HG03457 (cell line): ENCODE data around the gene FAM171A2.
"Not testable (repeated sequence)": the region's sequence is repeated elsewhere in the genome, so short reads cannot be mapped to it uniquely, and the experiment has no call there.

ENCODE experiments used
- ATAC-seq: cut with Tn5 transposase; IDR thresholded peaks from one replicate; pipeline ENCODE4 v1.9.1; 2021; ENCODE audit warnings: moderate number of reproducible peaks; ENCODE audit not compliant: unreplicated experiment

Gene FAM171A2

GRCh38 chr17:44384281-44384822, 20.7 kb upstream of the FAM171A2 start:
- ATAC-seq: no peak

DNA sequence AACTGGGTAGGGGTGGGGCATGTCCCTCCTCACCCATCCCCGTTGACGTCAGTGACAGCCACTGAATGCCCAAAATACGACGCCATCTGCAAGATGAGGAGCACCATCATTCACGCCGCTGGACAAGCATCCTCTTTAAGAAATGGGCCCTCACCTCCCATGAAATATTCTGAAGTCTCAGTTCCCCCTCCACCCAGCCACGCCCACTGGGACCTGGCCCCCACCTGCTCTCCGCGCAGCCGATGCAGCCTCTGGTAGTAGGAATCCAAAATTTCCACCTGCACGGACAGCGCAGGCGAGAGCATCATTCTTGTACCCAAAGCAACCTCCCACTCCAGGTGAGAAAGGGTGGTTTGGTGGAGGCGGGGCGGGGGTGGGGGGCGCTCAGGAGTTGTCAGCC, 20.2 kb upstream of the FAM171A2 start:
- no peak for ATAC-seq

- ATAC-seq: no peak
Observed at GRCh38 chr17:44383363-44383762, 19.7 kb upstream of the FAM171A2 start.

GRCh38 chr17:44382917-44383316, 19.3 kb upstream of the FAM171A2 start:
- ATAC-seq: no peak

- no peak for ATAC-seq
Observed at GRCh38 chr17:44381810-44382305, 18.2 kb upstream of the FAM171A2 start.

GRCh38 chr17:44380767-44381166, 17.1 kb upstream of the FAM171A2 start:
- no peak for ATAC-seq

- no peak for ATAC-seq
Observed at GRCh38 chr17:44379887-44380286, 16.2 kb upstream of the FAM171A2 start.

- ATAC-seq: no peak
Observed at GRCh38 chr17:44378171-44378705, 14.6 kb upstream of the FAM171A2 start.

DNA sequence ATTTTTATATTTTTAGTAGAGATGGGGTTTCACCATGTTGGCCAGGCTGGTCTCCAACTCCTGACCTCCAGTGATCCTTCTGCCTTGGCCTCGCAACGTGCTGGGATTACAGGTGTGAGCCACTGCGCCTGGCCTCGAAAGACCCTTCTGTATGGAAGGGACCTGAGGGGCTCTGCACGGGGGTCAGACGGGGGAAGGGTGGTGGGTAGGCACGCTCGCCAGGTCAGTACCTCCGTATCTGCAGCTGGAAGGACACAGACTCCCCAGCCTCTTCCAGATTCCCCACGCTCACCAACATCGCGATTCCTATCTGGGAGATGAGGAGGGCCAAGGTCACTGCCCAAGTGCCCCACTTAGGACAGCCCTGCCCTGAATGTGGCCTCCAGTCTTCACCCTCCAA, 13.1 kb upstream of the FAM171A2 start:
- no peak for ATAC-seq

- ATAC-seq: no peak
Observed at GRCh38 chr17:44376124-44376523, 12.5 kb upstream of the FAM171A2 start.

DNA sequence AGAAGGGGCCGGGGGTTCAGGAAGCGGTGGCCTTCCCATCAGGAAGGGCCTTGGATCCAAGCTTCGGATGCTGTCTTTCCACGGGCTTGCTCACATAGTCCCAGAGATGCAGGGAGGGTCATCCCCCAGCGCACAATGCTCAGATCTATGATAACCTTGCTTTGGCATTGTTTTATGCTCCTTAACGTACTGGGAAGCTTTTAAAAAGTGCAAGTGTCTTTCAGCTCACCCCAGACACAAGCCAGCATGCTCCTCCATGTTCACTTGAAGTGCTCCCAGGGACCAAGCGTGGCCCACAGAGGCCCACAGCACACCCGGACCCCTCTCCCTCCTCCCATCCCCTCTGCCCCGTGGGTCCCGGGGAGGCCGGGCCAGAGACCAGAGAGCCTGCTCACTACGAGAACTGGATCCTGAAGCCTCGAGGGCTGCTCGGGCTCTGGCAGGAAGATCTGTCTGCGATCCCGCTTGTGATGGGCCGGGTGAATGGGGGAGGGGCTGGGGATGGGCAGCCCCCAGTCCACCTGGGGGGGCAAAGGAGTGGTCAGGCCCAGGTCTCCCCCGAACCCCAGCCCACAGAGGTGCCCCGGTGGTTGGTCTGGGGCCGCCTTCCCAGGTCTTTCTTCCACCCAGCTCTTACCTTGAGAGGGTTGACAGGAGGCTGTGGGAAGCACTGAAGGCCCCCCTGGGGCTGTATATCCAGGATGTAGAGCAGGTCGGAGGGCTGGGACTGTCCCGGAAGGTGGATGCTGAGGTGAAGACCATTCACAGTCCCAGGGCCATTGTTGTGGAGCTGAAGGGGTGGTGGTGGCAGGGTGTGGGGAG, 11.8 kb upstream of the FAM171A2 start:
- no peak for ATAC-seq

DNA sequence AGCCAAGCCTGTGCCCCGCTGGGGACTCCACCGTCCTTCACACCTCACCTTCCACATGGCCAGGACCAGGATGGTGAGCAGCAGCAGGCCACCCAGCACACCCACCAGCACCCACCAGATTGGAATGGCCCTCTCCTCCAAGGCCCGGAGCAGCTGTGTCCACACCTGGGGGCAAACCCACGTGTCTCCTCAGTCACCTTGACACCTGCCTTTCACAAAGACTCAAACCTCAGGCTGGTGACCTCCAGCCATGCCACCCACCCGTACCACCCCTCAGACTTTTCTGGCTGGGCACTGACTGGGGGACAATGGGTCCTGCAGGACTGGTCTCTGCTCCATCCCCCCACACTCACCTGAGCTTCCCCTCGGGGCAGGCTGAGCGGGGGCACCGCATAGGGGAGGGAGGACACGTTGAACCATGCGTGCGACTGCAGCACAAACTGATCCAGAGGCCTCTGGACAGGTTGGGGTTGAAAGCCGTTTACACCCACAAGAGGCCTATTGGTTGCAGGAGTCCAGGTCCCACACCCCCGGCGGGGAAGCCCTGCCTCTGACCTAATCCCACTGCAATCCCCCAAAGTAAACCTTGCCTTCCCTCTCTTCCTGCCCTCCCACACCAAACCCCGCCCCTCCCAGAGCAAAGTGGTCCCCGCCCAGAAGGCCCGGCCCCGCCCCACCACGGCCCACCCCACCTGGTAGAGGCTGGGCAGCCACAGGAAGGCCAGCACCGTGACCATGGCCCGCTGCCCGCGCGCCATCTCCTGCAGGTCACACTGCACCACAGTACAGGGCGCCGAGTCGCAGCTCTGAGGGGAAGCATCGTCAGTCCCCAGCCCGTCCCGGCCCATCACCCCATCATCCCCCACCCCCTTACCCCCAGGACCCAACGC, 10.9 kb upstream of the FAM171A2 start:
- no peak for ATAC-seq

DNA sequence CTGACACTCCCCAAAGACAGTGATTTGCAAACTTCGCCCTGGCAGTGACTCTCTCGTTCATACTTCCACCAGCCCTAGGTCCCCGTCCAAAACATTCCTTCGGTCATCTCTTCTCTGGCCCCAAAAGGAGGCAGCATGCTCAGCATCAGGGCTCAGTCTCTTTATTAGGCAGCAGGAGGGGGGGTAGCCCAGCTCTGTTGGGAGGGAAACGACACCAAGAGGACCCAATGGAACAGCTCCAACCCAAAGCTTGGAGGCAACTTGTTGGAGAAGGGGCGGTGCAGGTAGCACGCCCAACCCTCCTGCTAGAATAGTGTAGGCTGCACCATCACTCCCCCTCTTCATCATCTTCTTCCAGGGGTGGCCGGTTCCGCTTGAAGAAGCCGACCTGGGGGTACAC, 8.4 kb upstream of the FAM171A2 start:
- no peak for ATAC-seq

DNA sequence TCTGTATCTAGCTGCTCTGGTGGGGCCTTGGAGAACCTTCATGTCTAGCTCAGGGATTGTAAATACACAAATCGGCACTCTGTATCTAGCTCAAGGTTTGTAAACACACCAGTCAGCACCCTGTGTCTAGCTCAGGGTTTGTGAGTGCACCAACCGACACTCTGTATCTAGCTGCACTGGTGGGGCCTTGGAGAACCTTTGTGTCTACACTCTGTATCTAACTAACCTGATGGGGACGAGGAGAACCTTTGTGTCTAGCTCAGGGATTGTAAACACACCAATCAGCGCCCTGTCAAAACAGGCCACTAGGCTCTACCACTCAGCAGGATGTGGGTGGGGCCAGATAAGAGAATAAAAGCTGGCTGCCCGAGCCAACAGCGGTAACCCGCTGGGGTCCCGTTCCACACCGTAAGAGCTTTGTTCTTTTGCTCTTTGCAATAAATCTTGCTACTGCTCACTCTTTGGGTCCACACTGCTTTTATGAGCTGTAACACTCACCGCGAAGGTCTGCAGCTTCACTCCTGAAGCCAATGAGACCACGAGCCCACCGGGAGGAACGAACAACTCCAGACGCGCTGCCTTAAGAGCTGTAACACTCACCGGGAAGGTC, 5.9 kb upstream of the FAM171A2 start:
- ATAC-seq: not testable (repeated sequence)

DNA sequence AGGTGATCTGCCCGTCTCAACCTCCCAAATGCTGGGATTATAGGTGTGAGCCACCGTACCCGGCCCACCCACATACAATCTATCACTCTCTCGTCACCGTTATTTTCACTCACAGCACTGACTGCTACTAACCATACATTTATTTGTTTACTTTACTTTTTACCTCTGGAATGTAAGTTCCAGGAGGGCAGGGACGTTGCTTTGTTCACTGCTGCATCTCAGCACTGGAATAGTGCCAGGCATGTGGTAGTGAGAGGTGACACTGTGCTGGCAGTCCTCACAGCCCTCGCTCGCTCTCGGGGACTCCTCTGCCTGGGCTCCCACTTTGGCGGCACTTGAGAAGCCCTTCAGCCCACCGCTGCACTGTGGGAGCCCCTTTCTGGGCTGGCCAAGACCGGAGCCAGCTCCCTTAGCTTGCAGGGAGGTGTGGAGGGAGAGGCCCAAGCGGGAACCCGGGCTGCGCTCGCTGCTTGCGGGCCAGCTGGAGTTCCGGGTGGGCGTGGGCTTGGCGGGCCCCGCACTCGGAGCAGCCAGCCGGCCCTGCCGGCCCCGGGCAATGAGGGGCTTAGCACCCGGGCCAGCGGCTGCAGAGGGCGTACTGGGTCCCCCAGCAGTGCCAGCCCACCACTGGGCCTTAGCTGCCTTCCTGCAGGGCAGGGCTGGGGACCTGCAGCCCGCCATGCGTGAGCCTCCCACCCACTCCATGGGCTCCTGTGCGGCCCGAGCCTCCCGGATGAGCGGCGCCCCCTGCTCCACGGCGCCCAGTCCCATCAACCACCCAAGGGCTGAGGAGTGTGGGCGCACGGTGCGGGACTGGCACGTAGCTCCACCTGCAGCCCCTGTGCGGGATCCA, 5.0 kb upstream of the FAM171A2 start:
- ATAC-seq: not testable (repeated sequence)

- no peak for ATAC-seq
Observed at GRCh38 chr17:44367231-44367979, 3.8 kb upstream of the FAM171A2 start.

- not testable (repeated sequence) for ATAC-seq
Observed at GRCh38 chr17:44365051-44365450, 1.4 kb upstream of the FAM171A2 start.

GRCh38 chr17:44362949-44363612, 572 bp downstream of the FAM171A2 start:
- no peak for ATAC-seq
